Measurements from ENCODE around the gene PHF21A.
"Not testable (repeated sequence)": the region's sequence is repeated elsewhere in the genome, so short reads cannot be mapped to it uniquely, and the experiment has no call there.

PHF21A gene

DNA sequence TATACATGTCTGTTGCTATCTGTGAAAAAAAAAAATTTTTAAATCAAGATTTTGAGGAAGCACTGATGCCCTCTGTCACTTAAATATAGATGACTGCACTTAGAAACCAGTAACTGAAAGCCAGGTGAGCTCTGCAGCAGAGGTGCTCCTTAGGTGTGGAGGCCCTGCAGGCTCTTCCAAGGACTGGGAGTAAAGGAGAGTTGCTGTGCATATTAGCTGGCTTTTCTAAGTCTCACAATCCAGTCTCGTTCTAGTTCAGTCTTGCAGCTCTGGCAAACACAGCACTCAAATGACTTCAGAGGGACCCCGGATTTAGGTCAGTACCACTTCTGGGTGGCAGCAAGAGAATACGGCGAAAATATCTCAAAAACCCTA lies 137.8 kb downstream of the PHF21A start:
- peaks cover 3% of the 10 kb centered on the region for H3K4me1 ChIP-seq (ENCODE audit: control insufficient read depth, insufficient read depth, low read depth, low read length)
- no peak overlapping the region for H3K4me2 ChIP-seq (ENCODE audit: low read length, poor library complexity, severe bottlenecking)
- peak overlapping the region; percentile 14 for H3K9ac ChIP-seq (ENCODE audit: low read length)
- H3K14ac ChIP-seq (ENCODE audit: low read length in 2 of 2) = no peak overlapping the region
- H4K8ac ChIP-seq (ENCODE audit: low read length) = no peak overlapping the region
- no peak overlapping the region for H3K27ac ChIP-seq (ENCODE audit: low read length, poor library complexity, severe bottlenecking)
- no peaks in the 10 kb centered on the region for H3K9me3 ChIP-seq (ENCODE audit: control insufficient read depth, low read length)
- no peak for DNase-seq
- H4K91ac ChIP-seq (ENCODE audit: low read length) = no peak overlapping the region
- H2BK120ac ChIP-seq (ENCODE audit: low read depth, low read length) = no peak overlapping the region
- H2AFZ ChIP-seq (ENCODE audit: low read depth, low read length) = no peak overlapping the region
- no peak overlapping the region for H3K4me3 ChIP-seq (ENCODE audit: insufficient read depth in 1 of 2, low read depth in 1 of 2, low read length in 2 of 2)
- peaks cover 5 to 17% of the 10 kb centered on the region in 2 experiments for H3K36me3 ChIP-seq (ENCODE audit: control insufficient read depth in 1 of 2, insufficient read depth in 2 of 2, low read depth in 1 of 2, low read length in 2 of 2)
- peaks cover 19% of the 10 kb centered on the region for H3K79me1 ChIP-seq (replicated peaks; ENCODE audit: low read length, poor library complexity, severe bottlenecking)
- H3K23ac ChIP-seq (ENCODE audit: low read length in 2 of 2) = no peak overlapping the region
- no peak overlapping the region for H3K18ac ChIP-seq (ENCODE audit: low read depth in 1 of 2, low read length in 2 of 2)
- no peak overlapping the region for H2BK5ac ChIP-seq (ENCODE audit: low read depth, low read length, poor library complexity, severe bottlenecking)
- H3K27me3 ChIP-seq (ENCODE audit: control insufficient read depth in 1 of 2, insufficient read depth in 1 of 2, low read length in 2 of 2) = no peaks in the 10 kb centered on the region
- no peak overlapping the region for H2BK12ac ChIP-seq (ENCODE audit: low read length in 2 of 2)
- no peak overlapping the region for H3K4ac ChIP-seq (ENCODE audit: low read depth in 1 of 2, low read length in 2 of 2)
- WGBS = 98% methylated on average over 3 of the region's 4 CpGs
- H2AK5ac ChIP-seq (ENCODE audit: low read length, severe bottlenecking) = no peak overlapping the region
- H2BK15ac ChIP-seq (ENCODE audit: low read depth, poor library complexity, severe bottlenecking) = no peak overlapping the region

DNA sequence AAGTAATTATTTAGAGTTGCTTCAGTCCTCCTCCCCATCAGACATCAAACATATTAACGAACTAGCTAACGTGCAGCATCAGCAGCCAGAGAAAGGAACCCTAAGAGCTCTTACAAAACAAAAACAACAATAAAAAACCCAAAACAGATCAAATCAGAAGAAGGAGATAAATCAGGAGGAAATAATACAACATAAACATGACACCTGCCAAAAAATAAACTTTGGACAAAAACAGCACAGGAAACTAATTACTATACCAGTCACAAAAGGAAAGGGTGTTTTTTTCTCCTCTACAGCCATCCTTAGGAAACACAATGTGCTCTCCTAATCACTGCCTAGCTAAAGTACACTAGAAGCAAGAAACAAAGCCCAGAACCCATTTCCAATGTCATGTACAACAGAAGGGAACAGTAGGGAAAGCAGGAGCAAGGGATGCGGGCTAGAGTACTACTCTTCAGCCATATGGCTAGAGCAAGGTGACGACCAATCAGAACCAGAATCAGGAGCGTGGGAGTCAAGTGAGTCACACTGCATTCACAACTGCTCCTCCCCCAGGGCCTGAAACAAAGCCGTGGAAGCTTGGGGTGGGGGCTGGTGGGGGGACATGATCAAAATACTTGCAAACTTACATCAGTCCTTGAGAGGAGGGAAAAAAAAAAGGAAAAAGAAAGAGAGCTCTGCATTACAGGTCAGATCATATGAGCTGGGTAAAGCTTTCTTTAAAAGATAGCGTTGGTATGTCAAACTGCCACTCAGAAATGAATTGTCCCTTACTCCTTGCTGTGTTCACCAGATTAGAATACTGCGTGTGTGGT lies 138.4 kb downstream of the PHF21A start:
- no peak overlapping the region for H2BK12ac ChIP-seq (ENCODE audit: low read length in 2 of 2)
- 56% methylated on average over 5 of the region's 8 CpGs for WGBS
- H3K18ac ChIP-seq (ENCODE audit: low read depth in 1 of 2, low read length in 2 of 2) = no peak overlapping the region
- peaks cover 7 to 22% of the 10 kb centered on the region in 2 experiments for H3K36me3 ChIP-seq (ENCODE audit: control insufficient read depth in 1 of 2, insufficient read depth in 2 of 2, low read depth in 1 of 2, low read length in 2 of 2)
- no peak overlapping the region for H2BK15ac ChIP-seq (ENCODE audit: low read depth, poor library complexity, severe bottlenecking)
- H2AFZ ChIP-seq (ENCODE audit: low read depth, low read length) = peak overlapping the region; percentile 10
- no peaks in the 10 kb centered on the region for H3K27me3 ChIP-seq (ENCODE audit: control insufficient read depth in 1 of 2, insufficient read depth in 1 of 2, low read length in 2 of 2)
- H3K4me3 ChIP-seq (ENCODE audit: insufficient read depth in 1 of 2, low read depth in 1 of 2, low read length in 2 of 2) = no peak overlapping the region
- no peak overlapping the region for H4K8ac ChIP-seq (ENCODE audit: low read length)
- H3K9me3 ChIP-seq (ENCODE audit: control insufficient read depth, low read length) = no peaks in the 10 kb centered on the region
- no peak overlapping the region for H3K14ac ChIP-seq (ENCODE audit: low read length in 2 of 2)
- H3K9ac ChIP-seq (ENCODE audit: low read length) = peak overlapping the region; percentile 24
- peaks cover 19% of the 10 kb centered on the region for H3K79me1 ChIP-seq (replicated peaks; ENCODE audit: low read length, poor library complexity, severe bottlenecking)
- peak; percentile 83 for DNase-seq
- H3K4ac ChIP-seq (ENCODE audit: low read depth in 1 of 2, low read length in 2 of 2) = no peak overlapping the region
- H2AK5ac ChIP-seq (ENCODE audit: low read length, severe bottlenecking) = no peak overlapping the region
- no peak overlapping the region for H2BK5ac ChIP-seq (ENCODE audit: low read depth, low read length, poor library complexity, severe bottlenecking)
- no peak overlapping the region for H2BK120ac ChIP-seq (ENCODE audit: low read depth, low read length)
- H4K91ac ChIP-seq (ENCODE audit: low read length) = no peak overlapping the region
- peaks cover 3% of the 10 kb centered on the region for H3K4me1 ChIP-seq (ENCODE audit: control insufficient read depth, insufficient read depth, low read depth, low read length)
- H3K4me2 ChIP-seq (ENCODE audit: low read length, poor library complexity, severe bottlenecking) = no peak overlapping the region
- no peak overlapping the region for H3K27ac ChIP-seq (ENCODE audit: low read length, poor library complexity, severe bottlenecking)
- no peak overlapping the region for H3K23ac ChIP-seq (ENCODE audit: low read length in 2 of 2)

DNA sequence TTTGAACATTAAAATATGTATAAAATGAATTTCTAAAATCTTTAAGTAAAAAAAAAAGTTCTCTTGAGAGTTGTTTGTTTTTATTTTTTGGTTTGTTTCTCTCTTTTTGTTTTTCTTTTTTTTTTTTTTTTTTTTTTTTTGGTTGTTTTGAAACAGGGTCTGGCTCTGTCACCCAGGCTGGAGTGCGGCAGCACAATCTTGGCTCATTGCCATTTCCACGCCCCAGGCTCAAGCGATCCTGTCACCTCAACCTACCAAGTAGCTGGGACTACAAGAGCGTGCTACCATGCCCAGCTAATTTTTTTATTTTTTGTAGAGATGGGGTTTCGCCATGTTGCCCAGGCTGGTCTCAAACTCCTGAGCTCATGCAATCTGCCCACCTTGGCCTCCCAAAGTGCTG lies 139.4 kb downstream of the PHF21A start:
- H2AFZ ChIP-seq (ENCODE audit: low read depth, low read length); H3K4me2 ChIP-seq (ENCODE audit: low read length, poor library complexity, severe bottlenecking); H3K27me3 ChIP-seq (ENCODE audit: control insufficient read depth in 1 of 2, insufficient read depth in 1 of 2, low read length in 2 of 2); H3K4me1 ChIP-seq (ENCODE audit: control insufficient read depth, insufficient read depth, low read depth, low read length); H3K9ac ChIP-seq (ENCODE audit: low read length); H2BK15ac ChIP-seq (ENCODE audit: low read depth, poor library complexity, severe bottlenecking); H2BK5ac ChIP-seq (ENCODE audit: low read depth, low read length, poor library complexity, severe bottlenecking); H2BK120ac ChIP-seq (ENCODE audit: low read depth, low read length); H3K23ac ChIP-seq (ENCODE audit: low read length in 2 of 2); H4K8ac ChIP-seq (ENCODE audit: low read length); DNase-seq; H2AK5ac ChIP-seq (ENCODE audit: low read length, severe bottlenecking); H3K14ac ChIP-seq (ENCODE audit: low read length in 2 of 2); H3K4me3 ChIP-seq (ENCODE audit: insufficient read depth in 1 of 2, low read depth in 1 of 2, low read length in 2 of 2); H4K91ac ChIP-seq (ENCODE audit: low read length); H3K9me3 ChIP-seq (ENCODE audit: control insufficient read depth, low read length); H2BK12ac ChIP-seq (ENCODE audit: low read length in 2 of 2); H3K18ac ChIP-seq (ENCODE audit: low read depth in 1 of 2, low read length in 2 of 2); H3K4ac ChIP-seq (ENCODE audit: low read depth in 1 of 2, low read length in 2 of 2); H3K27ac ChIP-seq (ENCODE audit: low read length, poor library complexity, severe bottlenecking): not testable (repeated sequence)
- peaks cover 17% of the 10 kb centered on the region for H3K79me1 ChIP-seq (replicated peaks; ENCODE audit: low read length, poor library complexity, severe bottlenecking)
- WGBS = 100% methylated on average over 3 of the region's 5 CpGs
- H3K36me3 ChIP-seq (ENCODE audit: control insufficient read depth in 1 of 2, insufficient read depth in 2 of 2, low read depth in 1 of 2, low read length in 2 of 2) = peaks cover 7 to 33% of the 10 kb centered on the region in 2 experiments

DNA sequence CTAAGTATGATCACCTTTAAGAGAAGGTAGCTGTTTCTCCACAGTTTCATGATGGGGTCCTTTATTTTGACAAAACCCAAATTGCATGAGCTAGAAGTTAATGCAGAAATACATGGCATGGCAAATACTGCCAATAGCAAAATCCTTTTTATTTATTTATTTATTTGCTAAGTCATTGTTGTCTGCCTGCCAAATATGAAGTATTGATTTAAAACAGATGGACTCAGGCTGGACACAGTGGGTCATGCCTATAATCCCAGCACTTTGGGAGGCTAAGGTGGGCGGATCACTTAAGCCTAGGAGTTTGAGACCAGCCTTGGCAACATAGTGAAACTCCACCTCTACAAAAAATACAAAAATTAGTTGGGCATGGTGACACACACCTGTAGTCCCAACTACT lies 146.4 kb downstream of the PHF21A start:
- Histone ChIP-seq H3K79me1 (replicated peaks; ENCODE audit: low read length, poor library complexity, severe bottlenecking) (peaks cover 14% of the 10 kb centered on the region), H4K8ac (ENCODE audit: low read length) (no peak overlapping the region), H3K4me1 (ENCODE audit: control insufficient read depth, insufficient read depth, low read depth, low read length) (no peaks in the 10 kb centered on the region), H2AFZ (ENCODE audit: low read depth, low read length) (no peak overlapping the region), H2BK15ac (ENCODE audit: low read depth, poor library complexity, severe bottlenecking) (no peak overlapping the region), H3K23ac (ENCODE audit: low read length in 2 of 2) (no peak overlapping the region), H3K14ac (ENCODE audit: low read length in 2 of 2) (no peak overlapping the region), H3K27ac (ENCODE audit: low read length, poor library complexity, severe bottlenecking) (no peak overlapping the region), H2BK12ac (ENCODE audit: low read length in 2 of 2) (no peak overlapping the region), H3K4me3 (ENCODE audit: insufficient read depth in 1 of 2, low read depth in 1 of 2, low read length in 2 of 2) (no peak overlapping the region), H3K9me3 (ENCODE audit: control insufficient read depth, low read length) (no peaks in the 10 kb centered on the region), H3K4ac (ENCODE audit: low read depth in 1 of 2, low read length in 2 of 2) (no peak overlapping the region), H3K18ac (ENCODE audit: low read depth in 1 of 2, low read length in 2 of 2) (no peak overlapping the region), H3K4me2 (ENCODE audit: low read length, poor library complexity, severe bottlenecking) (no peak overlapping the region), H2AK5ac (ENCODE audit: low read length, severe bottlenecking) (no peak overlapping the region), H2BK120ac (ENCODE audit: low read depth, low read length) (no peak overlapping the region), H3K36me3 (ENCODE audit: control insufficient read depth in 1 of 2, insufficient read depth in 2 of 2, low read depth in 1 of 2, low read length in 2 of 2) (peaks cover 14 to 79% of the 10 kb centered on the region in 2 experiments), H4K91ac (ENCODE audit: low read length) (no peak overlapping the region), H2BK5ac (ENCODE audit: low read depth, low read length, poor library complexity, severe bottlenecking) (no peak overlapping the region), H3K9ac (ENCODE audit: low read length) (no peak overlapping the region), H3K27me3 (ENCODE audit: control insufficient read depth in 1 of 2, insufficient read depth in 1 of 2, low read length in 2 of 2) (no peaks in the 10 kb centered on the region)
- WGBS = no CpG with 5 or more reads among the region's 1 CpG
- DNase-seq = no peak
